Fibroblast of lung (primary cell): ENCODE measurements around the gene VDAC2.

Experiments used
- CTCF ChIP-seq, 2 donors: IDR thresholded peaks in 1 of 2; conservative IDR thresholded peaks in 1 of 2; 1 replicate in 1 of 2; 2 replicates in 1 of 2; pipeline ENCODE4 v1.5.1; 2011 to 2012; ENCODE audit warnings: low read length in 2 of 2, control low read depth in 1 of 2, inconsistent platforms in 1 of 2, low read depth in 1 of 2, mild to moderate bottlenecking in 1 of 2
- EZH2 ChIP-seq: IDR thresholded peaks from 2 replicates; pipeline ENCODE4 v1.5.1; 2012; ENCODE audit warnings: low read length, control low read depth, mild to moderate bottlenecking; ENCODE audit errors: missing control alignments

- no peak for TF ChIP-seq CTCF (conservative IDR thresholded peaks at IDR 0.05 in 1 of 2, IDR thresholded peaks at IDR 0.05 in 1 of 2; ENCODE audit: low read depth in 1 of 2, low read length in 2 of 2)
- TF ChIP-seq EZH2 = no peak
These were observed 29.9 kb downstream of the VDAC2 start for GRCh38 chr10:75240329-75241076.
